AG09309 (cell line): ENCODE measurements around the gene CILP2.
A peak's percentile ranks its signal among the peaks of the same experiment; 100 is the strongest.

Source experiments
- DNase-seq: peaks from one replicate; pipeline ENCODE4 v3.0.0-alpha.2; 2010; ENCODE audit warnings: low read depth
- H3K4me3 ChIP-seq: 2 replicates; pipeline ENCODE4 v1.5.1; 2011; ENCODE audit warnings: mild to moderate bottlenecking, low read depth, low read length, moderate library complexity; ENCODE audit not compliant: control insufficient read depth
- TF ChIP-seq, protein P1 (sequence below): IDR thresholded peaks from 2 replicates; pipeline ENCODE4 v1.5.1; 2011; ENCODE audit warnings: mild to moderate bottlenecking, low read depth, low read length, inconsistent platforms; ENCODE audit not compliant: insufficient read depth, control insufficient read depth; ENCODE audit errors: missing control alignments

Gene CILP2, protein sequence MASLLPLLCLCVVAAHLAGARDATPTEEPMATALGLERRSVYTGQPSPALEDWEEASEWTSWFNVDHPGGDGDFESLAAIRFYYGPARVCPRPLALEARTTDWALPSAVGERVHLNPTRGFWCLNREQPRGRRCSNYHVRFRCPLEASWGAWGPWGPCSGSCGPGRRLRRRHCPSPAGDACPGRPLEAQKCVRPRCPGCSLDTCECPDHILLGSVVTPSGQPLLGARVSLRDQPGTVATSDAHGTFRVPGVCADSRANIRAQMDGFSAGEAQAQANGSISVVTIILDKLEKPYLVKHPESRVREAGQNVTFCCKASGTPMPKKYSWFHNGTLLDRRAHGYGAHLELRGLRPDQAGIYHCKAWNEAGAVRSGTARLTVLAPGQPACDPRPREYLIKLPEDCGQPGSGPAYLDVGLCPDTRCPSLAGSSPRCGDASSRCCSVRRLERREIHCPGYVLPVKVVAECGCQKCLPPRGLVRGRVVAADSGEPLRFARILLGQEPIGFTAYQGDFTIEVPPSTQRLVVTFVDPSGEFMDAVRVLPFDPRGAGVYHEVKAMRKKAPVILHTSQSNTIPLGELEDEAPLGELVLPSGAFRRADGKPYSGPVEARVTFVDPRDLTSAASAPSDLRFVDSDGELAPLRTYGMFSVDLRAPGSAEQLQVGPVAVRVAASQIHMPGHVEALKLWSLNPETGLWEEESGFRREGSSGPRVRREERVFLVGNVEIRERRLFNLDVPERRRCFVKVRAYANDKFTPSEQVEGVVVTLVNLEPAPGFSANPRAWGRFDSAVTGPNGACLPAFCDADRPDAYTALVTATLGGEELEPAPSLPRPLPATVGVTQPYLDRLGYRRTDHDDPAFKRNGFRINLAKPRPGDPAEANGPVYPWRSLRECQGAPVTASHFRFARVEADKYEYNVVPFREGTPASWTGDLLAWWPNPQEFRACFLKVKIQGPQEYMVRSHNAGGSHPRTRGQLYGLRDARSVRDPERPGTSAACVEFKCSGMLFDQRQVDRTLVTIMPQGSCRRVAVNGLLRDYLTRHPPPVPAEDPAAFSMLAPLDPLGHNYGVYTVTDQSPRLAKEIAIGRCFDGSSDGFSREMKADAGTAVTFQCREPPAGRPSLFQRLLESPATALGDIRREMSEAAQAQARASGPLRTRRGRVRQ

DNA sequence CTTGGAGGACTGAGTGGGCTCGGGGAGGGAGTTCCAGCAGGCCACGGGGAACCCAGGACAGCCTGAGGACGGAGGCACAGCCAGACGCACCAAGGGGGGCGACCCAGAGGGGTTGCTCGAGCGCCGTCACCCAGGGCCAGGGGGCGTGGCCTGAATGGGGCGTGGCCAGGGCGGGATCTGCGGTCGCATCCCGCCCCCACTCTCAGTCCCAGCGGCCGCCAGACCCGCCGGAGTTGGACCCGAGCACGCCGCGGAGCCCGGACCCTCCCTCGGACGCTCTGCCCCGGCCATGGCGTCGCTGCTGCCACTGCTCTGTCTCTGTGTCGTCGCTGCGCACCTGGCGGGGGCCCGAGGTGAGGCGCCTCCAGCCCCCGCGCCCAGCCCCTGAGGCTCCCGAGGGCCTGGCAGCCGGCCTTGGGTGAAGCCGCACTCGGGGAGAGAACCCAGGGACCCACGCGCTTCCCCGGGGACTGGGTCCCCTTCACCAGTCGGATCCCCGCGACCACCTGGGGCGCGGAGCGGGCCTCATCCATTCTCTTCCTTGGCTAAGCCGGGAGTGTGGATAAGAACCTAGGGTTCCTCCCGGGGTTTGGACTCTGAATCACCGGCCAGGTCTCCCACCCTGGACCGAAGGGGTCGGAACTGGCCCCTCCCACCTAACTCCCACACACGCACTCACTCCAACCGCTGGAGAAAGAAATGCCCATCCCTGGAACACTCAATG, at the start of gene CILP2:
Gene CILP2, plus strand, starts transcription at position 205 of the 724 bp plus-strand sequence. Its CDS starts 85 bp downstream, at position 290.
- no peak for DNase-seq
- TF ChIP-seq, protein P1, sequence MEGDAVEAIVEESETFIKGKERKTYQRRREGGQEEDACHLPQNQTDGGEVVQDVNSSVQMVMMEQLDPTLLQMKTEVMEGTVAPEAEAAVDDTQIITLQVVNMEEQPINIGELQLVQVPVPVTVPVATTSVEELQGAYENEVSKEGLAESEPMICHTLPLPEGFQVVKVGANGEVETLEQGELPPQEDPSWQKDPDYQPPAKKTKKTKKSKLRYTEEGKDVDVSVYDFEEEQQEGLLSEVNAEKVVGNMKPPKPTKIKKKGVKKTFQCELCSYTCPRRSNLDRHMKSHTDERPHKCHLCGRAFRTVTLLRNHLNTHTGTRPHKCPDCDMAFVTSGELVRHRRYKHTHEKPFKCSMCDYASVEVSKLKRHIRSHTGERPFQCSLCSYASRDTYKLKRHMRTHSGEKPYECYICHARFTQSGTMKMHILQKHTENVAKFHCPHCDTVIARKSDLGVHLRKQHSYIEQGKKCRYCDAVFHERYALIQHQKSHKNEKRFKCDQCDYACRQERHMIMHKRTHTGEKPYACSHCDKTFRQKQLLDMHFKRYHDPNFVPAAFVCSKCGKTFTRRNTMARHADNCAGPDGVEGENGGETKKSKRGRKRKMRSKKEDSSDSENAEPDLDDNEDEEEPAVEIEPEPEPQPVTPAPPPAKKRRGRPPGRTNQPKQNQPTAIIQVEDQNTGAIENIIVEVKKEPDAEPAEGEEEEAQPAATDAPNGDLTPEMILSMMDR: no peak

DNA sequence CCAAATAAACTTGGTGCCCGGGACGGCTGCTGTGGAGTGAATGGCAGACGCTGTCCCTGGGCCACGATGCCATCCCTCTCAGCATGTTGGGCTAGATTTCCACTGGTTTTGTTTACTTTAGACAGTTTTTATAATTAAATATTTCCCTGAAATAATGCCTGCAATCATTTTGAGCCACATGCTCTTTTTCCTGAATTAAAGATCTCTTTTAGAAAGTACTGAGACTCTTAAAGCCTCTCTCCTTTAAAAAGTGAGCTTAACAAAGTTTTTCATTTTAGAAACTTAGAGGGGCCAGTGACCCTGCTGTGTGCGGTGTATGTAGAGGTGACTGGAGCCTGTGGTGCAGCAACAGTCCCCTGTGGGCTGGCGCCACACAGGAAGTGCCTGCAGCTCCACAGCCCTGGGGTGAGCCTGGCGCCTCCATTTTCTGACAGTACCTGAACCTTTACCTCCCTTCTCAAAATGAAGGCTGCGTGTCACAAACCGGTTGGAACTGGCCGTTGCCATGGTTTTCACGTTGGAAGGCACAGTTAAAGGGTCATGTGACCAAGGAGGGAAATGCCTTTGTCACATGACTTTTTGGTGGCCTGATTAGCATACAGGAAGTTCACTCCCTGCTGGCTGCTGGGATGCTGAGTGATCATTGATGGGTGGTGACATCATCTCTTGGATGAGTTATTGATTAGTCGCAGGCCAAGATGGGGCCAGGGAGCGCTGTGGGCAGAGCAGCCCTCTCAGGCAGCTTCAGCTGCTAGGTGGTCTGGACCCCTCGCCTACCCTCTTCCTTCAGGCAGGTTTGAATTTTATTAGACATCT, 49.0 kb upstream of the CILP2 start:
- no peak overlapping the region; the same call in 1 of the 2 replicates for H3K4me3 ChIP-seq
- TF ChIP-seq, protein P1: no peak
- DNase-seq: peak; percentile 87

More for the DNA sequence above, at the start of gene CILP2:
- H3K4me3 ChIP-seq: peak within 1 kb of the TSS; percentile 29

DNA sequence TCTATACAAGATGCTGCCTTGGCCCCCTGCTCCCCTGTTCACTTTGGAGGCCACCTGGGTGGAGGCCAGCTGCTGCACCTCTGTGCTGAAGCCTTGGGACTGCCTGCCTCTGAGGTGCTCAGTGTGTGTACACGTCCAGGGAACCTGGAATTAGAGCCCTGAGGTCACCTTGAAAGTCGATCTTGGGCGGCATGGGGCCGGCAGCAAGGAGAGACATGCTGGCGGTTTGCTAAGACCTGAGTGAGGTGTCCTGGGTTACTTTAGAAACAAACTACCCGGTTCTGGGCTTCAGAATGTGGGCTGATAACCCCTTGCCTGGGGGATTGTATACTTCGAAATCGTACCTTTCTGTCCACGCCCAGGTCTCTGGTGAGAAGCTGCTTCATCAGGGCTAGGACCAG, 48.3 kb upstream of the CILP2 start:
- TF ChIP-seq, protein P1: no peak
- no peak for DNase-seq
- no peak overlapping the region for H3K4me3 ChIP-seq

DNA sequence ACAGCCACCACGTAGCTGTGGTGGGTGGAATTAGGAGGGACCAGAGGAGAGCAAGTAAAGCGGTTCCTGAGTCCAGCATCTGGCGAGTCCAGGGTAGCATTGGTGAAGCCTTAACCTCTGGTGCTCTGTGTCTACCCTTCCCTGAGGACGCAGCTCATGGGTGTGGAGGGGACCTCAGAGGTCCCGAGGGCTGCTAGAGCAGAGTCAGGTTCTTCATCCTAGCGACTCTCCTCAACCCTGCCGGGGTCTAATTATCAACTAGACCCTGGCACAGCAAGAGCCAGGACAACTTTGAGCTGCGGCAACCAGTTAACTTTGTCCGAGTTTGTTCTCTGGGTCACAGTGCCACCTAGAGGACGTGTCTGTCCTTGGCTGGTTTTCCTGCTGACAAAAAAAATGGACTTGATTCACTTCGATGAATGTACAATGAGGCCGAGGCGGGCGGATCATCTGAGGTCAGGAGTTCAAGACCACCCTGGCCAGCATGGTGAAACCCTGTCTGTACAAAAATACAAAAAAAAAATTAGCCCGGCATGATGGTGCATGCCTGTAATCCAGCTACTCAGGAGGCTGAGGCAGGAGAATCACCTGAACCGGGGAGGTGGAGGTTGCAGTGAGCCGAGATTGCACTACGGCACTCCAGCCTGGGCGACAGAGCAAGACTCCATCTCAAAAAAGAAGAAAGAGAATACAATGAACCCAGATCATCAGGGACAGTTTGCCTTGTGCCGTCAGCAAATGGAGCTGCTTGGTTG, 47.7 kb upstream of the CILP2 start:
- DNase-seq: peak; percentile 55
- H3K4me3 ChIP-seq: no peak overlapping the region
- TF ChIP-seq, protein P1: peak; percentile 78

DNA sequence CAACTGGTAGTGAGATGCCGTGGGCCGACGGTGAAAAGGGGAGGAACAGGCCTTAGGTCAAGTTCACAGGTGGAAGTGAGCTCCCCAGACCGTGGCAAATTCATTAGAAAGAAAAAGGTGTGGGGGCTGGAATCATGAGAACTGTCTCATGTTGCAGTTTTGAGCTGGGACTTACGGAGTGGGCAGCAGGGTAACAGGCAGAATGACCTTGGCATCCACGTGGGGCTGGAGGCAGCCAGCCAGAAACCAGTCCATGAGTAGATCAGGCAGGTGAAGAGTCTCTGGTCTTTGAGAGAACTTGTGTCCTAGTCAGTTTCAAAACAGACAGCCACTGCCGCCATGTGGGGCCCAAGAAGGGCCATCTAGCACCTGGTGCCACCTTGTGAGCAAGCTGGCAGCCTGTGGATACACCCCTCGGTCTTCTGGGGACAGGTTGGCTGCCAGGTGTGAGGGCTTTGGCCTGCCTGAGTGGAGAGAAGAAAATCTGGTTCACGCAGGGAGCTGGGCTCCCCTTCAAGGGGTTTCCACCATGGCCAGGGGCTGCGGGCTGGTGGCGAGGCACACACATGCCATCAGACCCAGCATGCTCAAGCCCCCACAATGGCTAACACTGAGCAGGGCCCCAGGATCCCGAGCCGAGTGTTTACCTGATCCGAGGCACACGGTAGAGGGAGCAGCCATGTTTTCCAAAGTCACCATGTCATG, 46.6 kb upstream of the CILP2 start:
- TF ChIP-seq, protein P1: no peak
- H3K4me3 ChIP-seq: no peak overlapping the region
- no peak for DNase-seq
